WTC11 (cell line): Measurements from ENCODE around the gene IQSEC1. TPM values are rescaled to one million over a fixed set of nuclear protein-coding genes. Genes with fewer than 3 reads are reported as not detected.

Experiments used
- ATAC-seq: fragments of 200-7000 bp; cut with Tn5 transposase; 2 replicates; pipeline ENCODE4 v1.10.0; 2021; ENCODE audit warnings: mild to moderate bottlenecking, moderate library complexity
- CTCF ChIA-PET: fragments of 300-600 bp; sonication (Branson Sonifier 250); formaldehyde crosslinking; loops from one replicate; lab custom pipeline; 2021; ENCODE audit warnings: antibody characterized with exemption; lab: Charles Lee
- POLR2A ChIA-PET: fragments of 350-600 bp; sonication (Branson Sonifier 250); formaldehyde crosslinking; loops from one replicate; lab custom pipeline; 2021; ENCODE audit warnings: antibody characterized with exemption; lab: Charles Lee
- DNase-seq: peaks from one replicate; pipeline ENCODE4 v3.0.0; 2021; ENCODE audit warnings: low spot score
- H3K27ac Mint-ChIP-seq: 2 replicates; pipeline ENCODE4 v1.8.0; 2021; ENCODE audit warnings: mixed read lengths
- H3K27me3 Mint-ChIP-seq: 2 replicates; pipeline ENCODE4 v1.8.0; 2021; ENCODE audit warnings: low read depth, mild to moderate bottlenecking, moderate library complexity, mixed read lengths
- H3K36me3 Mint-ChIP-seq: 2 replicates; pipeline ENCODE4 v1.8.0; 2021; ENCODE audit warnings: mixed read lengths
- H3K4me1 Mint-ChIP-seq: 2 replicates; pipeline ENCODE4 v1.8.0; 2022; ENCODE audit warnings: mixed read lengths
- H3K4me3 Mint-ChIP-seq: 2 replicates; pipeline ENCODE4 v1.8.0; 2021; ENCODE audit warnings: mild to moderate bottlenecking, moderate library complexity, mixed read lengths
- H3K9me3 Mint-ChIP-seq: 2 replicates; pipeline ENCODE4 v1.8.0; 2021; ENCODE audit warnings: mixed read lengths
- CREM ChIP-seq: sonication (generic); formaldehyde crosslinking; IDR thresholded peaks from 2 replicates; pipeline ENCODE4 v1.8.1; 2022; ENCODE audit warnings: mild to moderate bottlenecking, missing genetic modification reagents, moderate library complexity
- EMX1 ChIP-seq: fragments of 250-450 bp; sonication (Bioruptor Pico); IDR thresholded peaks from 2 replicates; pipeline ENCODE4 v1.8.0; 2021; ENCODE audit warnings: mild to moderate bottlenecking
- GABPB1 ChIP-seq: sonication (generic); formaldehyde crosslinking; IDR thresholded peaks from 2 replicates; pipeline ENCODE4 v1.8.1; 2023; ENCODE audit warnings: mild to moderate bottlenecking, missing genetic modification reagents
- JUN ChIP-seq: sonication (generic); formaldehyde crosslinking; IDR thresholded peaks from 2 replicates; pipeline ENCODE4 v1.8.0; 2023; ENCODE audit warnings: mild to moderate bottlenecking, missing genetic modification reagents
- MXD4 ChIP-seq: fragments of 250-450 bp; sonication (Bioruptor Pico); IDR thresholded peaks from 2 replicates; pipeline ENCODE4 v1.8.0; 2021; ENCODE audit warnings: mild to moderate bottlenecking, moderate library complexity, borderline replicate concordance
- NR1H2 ChIP-seq: sonication (generic); formaldehyde crosslinking; IDR thresholded peaks from 2 replicates; pipeline ENCODE4 v1.9.0; 2021; ENCODE audit warnings: mild to moderate bottlenecking, moderate library complexity, missing genetic modification reagents
- SMAD4 ChIP-seq: sonication (generic); formaldehyde crosslinking; IDR thresholded peaks from 2 replicates; pipeline ENCODE4 v1.8.0; 2022; ENCODE audit warnings: mild to moderate bottlenecking, missing genetic modification reagents
- TEAD1 ChIP-seq: sonication (generic); formaldehyde crosslinking; IDR thresholded peaks from 2 replicates; pipeline ENCODE4 v1.8.0; 2022; ENCODE audit warnings: mild to moderate bottlenecking, missing genetic modification reagents
- ZNF416 ChIP-seq: fragments of 250-450 bp; sonication (Bioruptor Pico); IDR thresholded peaks from 2 replicates; pipeline ENCODE4 v1.9.0; 2021; ENCODE audit warnings: mild to moderate bottlenecking, inconsistent platforms
- total RNA-seq: library from RNA; stranded (reverse); gene quantifications from 3 replicates; pipeline ENCODE4 v1.2.3, GENCODE V29; 2021
- TF ChIP-seq, protein P1 (sequence below): fragments of 250-450 bp; sonication (Bioruptor Pico); IDR thresholded peaks from 2 replicates; pipeline ENCODE4 v1.8.0; 2021; ENCODE audit warnings: mild to moderate bottlenecking
- TF ChIP-seq, protein P2 (sequence below): sonication (generic); formaldehyde crosslinking; IDR thresholded peaks from 2 replicates; pipeline ENCODE4 v1.8.1; 2023; ENCODE audit warnings: mild to moderate bottlenecking, missing genetic modification reagents
- TF ChIP-seq, protein P3 (sequence below): sonication (generic); formaldehyde crosslinking; IDR thresholded peaks from 2 replicates; pipeline ENCODE4 v1.8.1; 2023; ENCODE audit warnings: mild to moderate bottlenecking, missing genetic modification reagents, moderate library complexity
- TF ChIP-seq, protein P4 (sequence below): sonication (generic); formaldehyde crosslinking; IDR thresholded peaks from 2 replicates; pipeline ENCODE4 v1.8.0; 2022; ENCODE audit warnings: mild to moderate bottlenecking, missing genetic modification reagents
- TF ChIP-seq, protein P5 (sequence below): sonication (generic); formaldehyde crosslinking; IDR thresholded peaks from 2 replicates; pipeline ENCODE4 v1.8.0; 2022; ENCODE audit warnings: mild to moderate bottlenecking, missing genetic modification reagents
- TF ChIP-seq, protein P6 (sequence below): sonication (generic); formaldehyde crosslinking; IDR thresholded peaks from 2 replicates; pipeline ENCODE4 v1.8.1; 2022; ENCODE audit warnings: low read depth, missing genetic modification reagents, borderline replicate concordance
- TF ChIP-seq, protein P7 (sequence below): sonication (generic); formaldehyde crosslinking; IDR thresholded peaks from 2 replicates; pipeline ENCODE4 v1.8.1; 2022; ENCODE audit warnings: low read depth, mild to moderate bottlenecking, moderate library complexity, missing genetic modification reagents, borderline replicate concordance
- TF ChIP-seq, protein P8 (sequence below): sonication (generic); formaldehyde crosslinking; IDR thresholded peaks from 2 replicates; pipeline ENCODE4 v1.8.1; 2022; ENCODE audit warnings: mild to moderate bottlenecking, missing genetic modification reagents, moderate library complexity, borderline replicate concordance

IQSEC1 gene
- total RNA-seq, 1 experiment from 2014 or later: 35.0 TPM

DNA sequence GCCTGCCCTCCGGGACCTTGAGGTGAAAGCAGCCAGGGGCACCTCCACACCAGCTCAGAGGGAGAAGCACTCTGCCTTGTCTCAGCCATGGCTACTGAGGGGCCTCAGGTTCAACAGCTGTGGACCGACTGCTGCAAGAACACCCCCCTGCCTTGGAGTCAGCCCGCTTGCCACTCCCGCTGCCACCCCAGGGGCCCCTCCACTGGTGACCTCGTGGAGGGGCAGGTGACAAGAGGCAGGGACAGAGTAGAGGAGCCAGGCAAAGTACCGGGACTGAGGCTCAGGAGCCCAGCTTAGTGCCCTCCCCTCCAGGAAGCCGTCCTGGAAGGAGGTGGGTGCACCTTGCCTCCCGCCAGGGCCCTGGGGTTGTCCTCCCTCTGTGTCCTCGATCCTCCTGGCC lies 152.3 kb downstream of the IQSEC1 start:
- DNase-seq (no peak), ATAC-seq (no peak)
- Mint-ChIP-seq H3K4me1 (no peaks in the 10 kb centered on the region), H3K36me3 (peaks cover 11% of the 10 kb centered on the region), H3K4me3 (no peak overlapping the region), H3K9me3 (no peaks in the 10 kb centered on the region)
- ChIA-PET CTCF (no interaction called here), POLR2A (no interaction called here)
- TF ChIP-seq CREM (CRISPR knock-in tag) (no peak), TEAD1 (CRISPR knock-in tag) (no peak)
- TF ChIP-seq, protein P1, sequence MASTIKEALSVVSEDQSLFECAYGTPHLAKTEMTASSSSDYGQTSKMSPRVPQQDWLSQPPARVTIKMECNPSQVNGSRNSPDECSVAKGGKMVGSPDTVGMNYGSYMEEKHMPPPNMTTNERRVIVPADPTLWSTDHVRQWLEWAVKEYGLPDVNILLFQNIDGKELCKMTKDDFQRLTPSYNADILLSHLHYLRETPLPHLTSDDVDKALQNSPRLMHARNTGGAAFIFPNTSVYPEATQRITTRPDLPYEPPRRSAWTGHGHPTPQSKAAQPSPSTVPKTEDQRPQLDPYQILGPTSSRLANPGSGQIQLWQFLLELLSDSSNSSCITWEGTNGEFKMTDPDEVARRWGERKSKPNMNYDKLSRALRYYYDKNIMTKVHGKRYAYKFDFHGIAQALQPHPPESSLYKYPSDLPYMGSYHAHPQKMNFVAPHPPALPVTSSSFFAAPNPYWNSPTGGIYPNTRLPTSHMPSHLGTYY (CRISPR knock-in tag): no peak
- TF ChIP-seq, protein P2, sequence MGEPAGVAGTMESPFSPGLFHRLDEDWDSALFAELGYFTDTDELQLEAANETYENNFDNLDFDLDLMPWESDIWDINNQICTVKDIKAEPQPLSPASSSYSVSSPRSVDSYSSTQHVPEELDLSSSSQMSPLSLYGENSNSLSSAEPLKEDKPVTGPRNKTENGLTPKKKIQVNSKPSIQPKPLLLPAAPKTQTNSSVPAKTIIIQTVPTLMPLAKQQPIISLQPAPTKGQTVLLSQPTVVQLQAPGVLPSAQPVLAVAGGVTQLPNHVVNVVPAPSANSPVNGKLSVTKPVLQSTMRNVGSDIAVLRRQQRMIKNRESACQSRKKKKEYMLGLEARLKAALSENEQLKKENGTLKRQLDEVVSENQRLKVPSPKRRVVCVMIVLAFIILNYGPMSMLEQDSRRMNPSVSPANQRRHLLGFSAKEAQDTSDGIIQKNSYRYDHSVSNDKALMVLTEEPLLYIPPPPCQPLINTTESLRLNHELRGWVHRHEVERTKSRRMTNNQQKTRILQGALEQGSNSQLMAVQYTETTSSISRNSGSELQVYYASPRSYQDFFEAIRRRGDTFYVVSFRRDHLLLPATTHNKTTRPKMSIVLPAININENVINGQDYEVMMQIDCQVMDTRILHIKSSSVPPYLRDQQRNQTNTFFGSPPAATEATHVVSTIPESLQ (CRISPR knock-in tag): no peak
- TF ChIP-seq, protein P3, sequence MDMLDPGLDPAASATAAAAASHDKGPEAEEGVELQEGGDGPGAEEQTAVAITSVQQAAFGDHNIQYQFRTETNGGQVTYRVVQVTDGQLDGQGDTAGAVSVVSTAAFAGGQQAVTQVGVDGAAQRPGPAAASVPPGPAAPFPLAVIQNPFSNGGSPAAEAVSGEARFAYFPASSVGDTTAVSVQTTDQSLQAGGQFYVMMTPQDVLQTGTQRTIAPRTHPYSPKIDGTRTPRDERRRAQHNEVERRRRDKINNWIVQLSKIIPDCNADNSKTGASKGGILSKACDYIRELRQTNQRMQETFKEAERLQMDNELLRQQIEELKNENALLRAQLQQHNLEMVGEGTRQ (CRISPR knock-in tag): no peak
- TF ChIP-seq, all 79 proteins: peak for 0
- Mint-ChIP-seq H3K27ac (no peak overlapping the region), H3K27me3 (no peaks in the 10 kb centered on the region)

DNA sequence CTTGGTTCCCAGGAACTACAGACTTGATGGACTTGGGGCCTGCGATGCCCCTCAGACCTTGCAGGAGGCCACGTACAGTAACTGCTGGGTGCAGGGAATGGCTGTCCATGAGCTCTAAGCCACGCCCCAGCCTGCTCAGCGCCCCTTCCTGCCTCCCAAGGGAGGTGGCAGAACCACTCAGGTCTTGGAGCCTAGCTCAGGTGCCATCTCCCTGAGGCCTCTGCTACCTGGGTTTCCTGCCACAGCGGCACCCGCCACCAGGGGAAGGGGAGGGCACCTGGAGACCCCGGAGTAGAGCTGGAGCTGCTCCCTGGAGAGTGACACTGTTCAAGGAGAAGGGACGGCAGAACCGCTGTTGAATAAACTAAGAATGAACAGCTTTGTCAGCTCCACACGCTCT lies 154.0 kb downstream of the IQSEC1 start:
- H3K27me3 Mint-ChIP-seq: no peaks in the 10 kb centered on the region
- H3K27ac Mint-ChIP-seq: no peak overlapping the region
- CTCF ChIA-PET: interaction anchor here (1.1 to 1.8 kb wide), 4 partner anchors 30 to 173 kb away, joined by 3 to 4 read pairs (median 4); no protein-coding TSS in a partner anchor
- H3K9me3 Mint-ChIP-seq: no peaks in the 10 kb centered on the region
- ATAC-seq (no peak), DNase-seq (no peak)
- peaks cover 11% of the 10 kb centered on the region for H3K36me3 Mint-ChIP-seq
- POLR2A ChIA-PET: no interaction called here
- no peaks in the 10 kb centered on the region for H3K4me1 Mint-ChIP-seq
- TF ChIP-seq MXD4: no peak
- TF ChIP-seq JUN: no peak
- TF ChIP-seq GABPB1 (CRISPR knock-in tag): no peak
- TF ChIP-seq, protein P4, sequence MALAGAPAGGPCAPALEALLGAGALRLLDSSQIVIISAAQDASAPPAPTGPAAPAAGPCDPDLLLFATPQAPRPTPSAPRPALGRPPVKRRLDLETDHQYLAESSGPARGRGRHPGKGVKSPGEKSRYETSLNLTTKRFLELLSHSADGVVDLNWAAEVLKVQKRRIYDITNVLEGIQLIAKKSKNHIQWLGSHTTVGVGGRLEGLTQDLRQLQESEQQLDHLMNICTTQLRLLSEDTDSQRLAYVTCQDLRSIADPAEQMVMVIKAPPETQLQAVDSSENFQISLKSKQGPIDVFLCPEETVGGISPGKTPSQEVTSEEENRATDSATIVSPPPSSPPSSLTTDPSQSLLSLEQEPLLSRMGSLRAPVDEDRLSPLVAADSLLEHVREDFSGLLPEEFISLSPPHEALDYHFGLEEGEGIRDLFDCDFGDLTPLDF (CRISPR knock-in tag): no peak
- no peak for TF ChIP-seq SMAD4 (CRISPR knock-in tag)
- no peak for TF ChIP-seq NR1H2
- no peak for TF ChIP-seq EMX1 (CRISPR knock-in tag)
- TF ChIP-seq, protein P5, sequence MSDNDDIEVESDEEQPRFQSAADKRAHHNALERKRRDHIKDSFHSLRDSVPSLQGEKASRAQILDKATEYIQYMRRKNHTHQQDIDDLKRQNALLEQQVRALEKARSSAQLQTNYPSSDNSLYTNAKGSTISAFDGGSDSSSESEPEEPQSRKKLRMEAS (CRISPR knock-in tag): no peak
- TF ChIP-seq ZNF416 (CRISPR knock-in tag): no peak
- TF ChIP-seq, protein P6, sequence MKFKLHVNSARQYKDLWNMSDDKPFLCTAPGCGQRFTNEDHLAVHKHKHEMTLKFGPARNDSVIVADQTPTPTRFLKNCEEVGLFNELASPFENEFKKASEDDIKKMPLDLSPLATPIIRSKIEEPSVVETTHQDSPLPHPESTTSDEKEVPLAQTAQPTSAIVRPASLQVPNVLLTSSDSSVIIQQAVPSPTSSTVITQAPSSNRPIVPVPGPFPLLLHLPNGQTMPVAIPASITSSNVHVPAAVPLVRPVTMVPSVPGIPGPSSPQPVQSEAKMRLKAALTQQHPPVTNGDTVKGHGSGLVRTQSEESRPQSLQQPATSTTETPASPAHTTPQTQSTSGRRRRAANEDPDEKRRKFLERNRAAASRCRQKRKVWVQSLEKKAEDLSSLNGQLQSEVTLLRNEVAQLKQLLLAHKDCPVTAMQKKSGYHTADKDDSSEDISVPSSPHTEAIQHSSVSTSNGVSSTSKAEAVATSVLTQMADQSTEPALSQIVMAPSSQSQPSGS: no peak
- TF ChIP-seq, protein P7, sequence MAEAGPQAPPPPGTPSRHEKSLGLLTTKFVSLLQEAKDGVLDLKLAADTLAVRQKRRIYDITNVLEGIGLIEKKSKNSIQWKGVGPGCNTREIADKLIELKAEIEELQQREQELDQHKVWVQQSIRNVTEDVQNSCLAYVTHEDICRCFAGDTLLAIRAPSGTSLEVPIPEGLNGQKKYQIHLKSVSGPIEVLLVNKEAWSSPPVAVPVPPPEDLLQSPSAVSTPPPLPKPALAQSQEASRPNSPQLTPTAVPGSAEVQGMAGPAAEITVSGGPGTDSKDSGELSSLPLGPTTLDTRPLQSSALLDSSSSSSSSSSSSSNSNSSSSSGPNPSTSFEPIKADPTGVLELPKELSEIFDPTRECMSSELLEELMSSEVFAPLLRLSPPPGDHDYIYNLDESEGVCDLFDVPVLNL (CRISPR knock-in tag): no peak
- TF ChIP-seq, protein P8, sequence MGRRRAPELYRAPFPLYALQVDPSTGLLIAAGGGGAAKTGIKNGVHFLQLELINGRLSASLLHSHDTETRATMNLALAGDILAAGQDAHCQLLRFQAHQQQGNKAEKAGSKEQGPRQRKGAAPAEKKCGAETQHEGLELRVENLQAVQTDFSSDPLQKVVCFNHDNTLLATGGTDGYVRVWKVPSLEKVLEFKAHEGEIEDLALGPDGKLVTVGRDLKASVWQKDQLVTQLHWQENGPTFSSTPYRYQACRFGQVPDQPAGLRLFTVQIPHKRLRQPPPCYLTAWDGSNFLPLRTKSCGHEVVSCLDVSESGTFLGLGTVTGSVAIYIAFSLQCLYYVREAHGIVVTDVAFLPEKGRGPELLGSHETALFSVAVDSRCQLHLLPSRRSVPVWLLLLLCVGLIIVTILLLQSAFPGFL (CRISPR knock-in tag): no peak
- TF ChIP-seq, protein P2 (CRISPR knock-in tag): no peak
- no peak overlapping the region for H3K4me3 Mint-ChIP-seq
